A673 (cell line): ENCODE measurements around the gene ARHGAP15. TPM values are rescaled to one million over a fixed set of nuclear protein-coding genes. Genes with fewer than 3 reads are reported as not detected.

ENCODE experiments used
- BruUV-seq: library from RNA; stranded (reverse); fragments of 400-500 nt; replicated peaks from 2 replicates; lab custom pipeline; 2021; lab: Mats Ljungman, UMichigan
- CTCF ChIA-PET: fragments of 300-600 bp; sonication (Branson Sonifier 250); formaldehyde crosslinking; loops from one replicate; lab custom pipeline; 2022; ENCODE audit warnings: antibody characterized with exemption; lab: Charles Lee
- POLR2A ChIA-PET: fragments of 300-600 bp; sonication (Branson Sonifier 250); formaldehyde crosslinking; loops from one replicate; lab custom pipeline; 2022; ENCODE audit warnings: antibody characterized with exemption; ENCODE audit not compliant: low non-redundant PET; lab: Charles Lee
- DNase-seq: peaks from one replicate; pipeline ENCODE4 v3.0.0-alpha.2; 2015; ENCODE audit warnings: low spot score
- H3K27ac ChIP-seq: fragments of 200-600 bp; sonication (generic); 2 replicates; pipeline ENCODE4 v1.5.1; 2016; ENCODE audit warnings: mixed run types, low read depth, mild to moderate bottlenecking, mixed read lengths, antibody characterized with exemption, low read length; ENCODE audit not compliant: poor library complexity, severe bottlenecking
- H3K27me3 ChIP-seq: fragments of 200-600 bp; sonication (generic); replicated peaks from 2 replicates; pipeline ENCODE4 v1.6.1; 2017; ENCODE audit warnings: mixed run types, low read depth, mild to moderate bottlenecking, mixed read lengths, antibody characterized with exemption, low read length; ENCODE audit not compliant: insufficient read depth, poor library complexity
- H3K36me3 ChIP-seq: fragments of 200-600 bp; sonication (generic); 2 replicates; pipeline ENCODE4 v1.6.1; 2016; ENCODE audit warnings: mixed run types, mild to moderate bottlenecking, mixed read lengths, antibody characterized with exemption, low read length; ENCODE audit not compliant: insufficient read depth, poor library complexity, severe bottlenecking
- H3K4me1 ChIP-seq: fragments of 200-600 bp; sonication (generic); 2 replicates; pipeline ENCODE4 v1.6.1; 2017; ENCODE audit warnings: mixed run types, mild to moderate bottlenecking, mixed read lengths, antibody characterized with exemption, low read length; ENCODE audit not compliant: insufficient read depth, poor library complexity, severe bottlenecking
- H3K4me3 ChIP-seq: fragments of 200-600 bp; sonication (generic); 2 replicates; pipeline ENCODE4 v1.5.1; 2016; ENCODE audit warnings: low read depth, mixed run types, mild to moderate bottlenecking, mixed read lengths, low read length; ENCODE audit not compliant: poor library complexity, severe bottlenecking
- H3K9me3 ChIP-seq: fragments of 200-600 bp; sonication (generic); 2 replicates; pipeline ENCODE4 v1.6.1; 2016; ENCODE audit warnings: mixed run types, low read depth, mild to moderate bottlenecking, mixed read lengths, antibody characterized with exemption, low read length; ENCODE audit not compliant: poor library complexity, severe bottlenecking
- CTCF ChIP-seq: fragments of 300-800, 200-600 bp; sonication (generic); conservative IDR thresholded peaks from 2 replicates; pipeline ENCODE4 v1.5.1; 2017; ENCODE audit warnings: low read depth, mild to moderate bottlenecking, antibody characterized with exemption, low read length, moderate library complexity, mixed read lengths
- EZH2 ChIP-seq: fragments of 200-600 bp; sonication (generic); IDR thresholded peaks from 2 replicates; pipeline ENCODE4 v1.6.1; 2017; ENCODE audit warnings: borderline replicate concordance, low read depth, mild to moderate bottlenecking, mixed read lengths, antibody characterized with exemption, low read length; ENCODE audit not compliant: poor library complexity, severe bottlenecking
- intact Hi-C: fragments of 100-400 bp; cut with micrococcal nuclease; formaldehyde crosslinking; loops from one replicate; pipeline ENCODE4 v1.10.0; 2022; ENCODE audit not compliant: unreplicated experiment
- total RNA-seq: library from RNA; stranded (reverse); gene quantifications from 2 replicates; pipeline ENCODE4 v1.2.3, GENCODE V29; 2021

The ARHGAP15 gene
- total RNA-seq, 1 experiment from 2014 or later, result not detected

DNA sequence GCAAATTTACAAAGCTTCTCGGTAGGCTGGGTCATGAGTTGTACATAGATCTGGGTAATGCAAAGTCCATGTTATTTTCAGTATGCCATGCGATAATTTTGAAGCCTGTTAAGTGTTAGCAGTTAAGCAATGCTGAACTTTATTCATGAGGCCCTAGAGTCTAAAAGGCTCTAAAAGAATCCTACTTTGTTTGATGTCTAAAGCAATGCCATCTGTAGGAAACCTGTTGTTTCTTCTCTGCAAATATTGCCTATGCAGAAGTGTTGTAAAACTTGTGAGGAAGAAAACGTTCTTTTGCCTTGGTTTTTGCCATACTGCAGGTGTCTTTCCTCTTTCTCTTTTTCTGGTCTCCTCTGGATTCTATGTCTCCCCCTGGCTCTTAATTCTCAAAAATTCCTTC, 9.1 kb downstream of the ARHGAP15 start:
- no TSS peak for BruUV-seq
- POLR2A ChIA-PET, result no interaction called here
- intact Hi-C loops, result no loop called here

DNA sequence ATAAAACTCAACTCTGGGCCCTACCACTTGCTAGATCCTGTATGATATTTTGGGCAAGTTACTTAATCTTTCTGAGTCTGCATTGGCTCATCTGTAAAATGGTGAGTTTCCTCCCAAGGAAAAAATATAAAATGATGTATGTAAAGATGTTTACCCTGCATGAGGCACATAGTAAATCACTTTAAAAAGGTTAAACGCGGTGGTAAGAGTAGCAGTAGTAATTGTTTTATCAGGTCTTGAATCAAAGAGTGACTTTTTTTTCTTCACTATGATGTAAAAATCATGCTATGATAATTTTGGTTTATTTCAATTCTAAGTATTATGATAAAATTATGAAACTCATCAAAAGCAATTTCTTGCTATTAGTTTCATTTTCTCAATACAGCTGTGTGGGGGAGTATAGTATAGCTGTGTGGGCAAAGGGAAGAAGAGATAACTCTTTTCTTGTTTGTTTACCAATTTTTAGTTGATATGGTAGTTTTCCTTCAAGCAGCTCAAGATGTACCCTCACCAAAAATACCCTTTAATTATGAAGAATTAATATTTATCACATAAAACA, 10.7 kb downstream of the ARHGAP15 start:
- H3K4me1 ChIP-seq, result no peaks in the 10 kb centered on the region
- TF ChIP-seq EZH2 (no peak), CTCF (no peak)
- no peaks in the 10 kb centered on the region for H3K9me3 ChIP-seq
- no peak overlapping the region for H3K27ac ChIP-seq
- intact Hi-C loops, result no loop called here
- CTCF ChIA-PET, result no interaction called here
- H3K4me3 ChIP-seq, result no peak overlapping the region
- no peaks in the 10 kb centered on the region for H3K27me3 ChIP-seq
- no peaks in the 10 kb centered on the region for H3K36me3 ChIP-seq
- DNase-seq, result no peak
- POLR2A ChIA-PET, result no interaction called here
- no TSS peak for BruUV-seq

More for the DNA sequence above, 9.1 kb downstream of the ARHGAP15 start:
- H3K4me3 ChIP-seq, result no peak overlapping the region
- H3K9me3 ChIP-seq, result no peaks in the 10 kb centered on the region
- H3K36me3 ChIP-seq, result no peaks in the 10 kb centered on the region
- CTCF ChIA-PET, result interaction anchor here (1.2 kb wide), 1 partner anchor 27 kb away, joined by 3 read pairs; no protein-coding TSS in a partner anchor
- no peak overlapping the region for H3K27ac ChIP-seq
- H3K4me1 ChIP-seq, result no peaks in the 10 kb centered on the region
- no peaks in the 10 kb centered on the region for H3K27me3 ChIP-seq
- DNase-seq, result no peak
- TF ChIP-seq CTCF (no peak), EZH2 (no peak)

- Histone ChIP-seq H3K27me3 (no peaks in the 10 kb centered on the region), H3K36me3 (no peaks in the 10 kb centered on the region), H3K27ac (no peak overlapping the region), H3K4me3 (no peak overlapping the region), H3K4me1 (no peaks in the 10 kb centered on the region), H3K9me3 (no peaks in the 10 kb centered on the region)
- CTCF ChIA-PET, result no interaction called here
- POLR2A ChIA-PET, result no interaction called here
- no peak for TF ChIP-seq EZH2
- TF ChIP-seq CTCF, result no peak
- intact Hi-C loops, result no loop called here
- BruUV-seq, result no TSS peak
- DNase-seq, result no peak
Observed at GRCh38 chr2:143140864-143141661, 11.8 kb downstream of the ARHGAP15 start.
